Measurements from ENCODE around the gene BHMT.
"Not testable (repeated sequence)": the region's sequence is repeated elsewhere in the genome, so short reads cannot be mapped to it uniquely, and the experiment has no call there.

The BHMT gene

GRCh38 chr5:79170661-79171060, 59.1 kb downstream of the BHMT start:
- no peak overlapping the region for H3K27ac ChIP-seq
- H3K27me3 ChIP-seq (replicated peaks), result no peaks in the 10 kb centered on the region
- H3K4me3 ChIP-seq (ENCODE audit: low read depth, low read length), result no peak overlapping the region
- no peaks in the 10 kb centered on the region for H3K36me3 ChIP-seq (replicated peaks)
- no peak for DNase-seq
- TF ChIP-seq, protein P1, sequence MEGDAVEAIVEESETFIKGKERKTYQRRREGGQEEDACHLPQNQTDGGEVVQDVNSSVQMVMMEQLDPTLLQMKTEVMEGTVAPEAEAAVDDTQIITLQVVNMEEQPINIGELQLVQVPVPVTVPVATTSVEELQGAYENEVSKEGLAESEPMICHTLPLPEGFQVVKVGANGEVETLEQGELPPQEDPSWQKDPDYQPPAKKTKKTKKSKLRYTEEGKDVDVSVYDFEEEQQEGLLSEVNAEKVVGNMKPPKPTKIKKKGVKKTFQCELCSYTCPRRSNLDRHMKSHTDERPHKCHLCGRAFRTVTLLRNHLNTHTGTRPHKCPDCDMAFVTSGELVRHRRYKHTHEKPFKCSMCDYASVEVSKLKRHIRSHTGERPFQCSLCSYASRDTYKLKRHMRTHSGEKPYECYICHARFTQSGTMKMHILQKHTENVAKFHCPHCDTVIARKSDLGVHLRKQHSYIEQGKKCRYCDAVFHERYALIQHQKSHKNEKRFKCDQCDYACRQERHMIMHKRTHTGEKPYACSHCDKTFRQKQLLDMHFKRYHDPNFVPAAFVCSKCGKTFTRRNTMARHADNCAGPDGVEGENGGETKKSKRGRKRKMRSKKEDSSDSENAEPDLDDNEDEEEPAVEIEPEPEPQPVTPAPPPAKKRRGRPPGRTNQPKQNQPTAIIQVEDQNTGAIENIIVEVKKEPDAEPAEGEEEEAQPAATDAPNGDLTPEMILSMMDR (IDR thresholded peaks at IDR 0.05; ENCODE audit: low read depth, low read length, missing control alignments), result no peak
- in situ Hi-C loops (cut with HindIII; ENCODE audit: low pct_ligation_motif_present, low sequenced_read_pairs), result no loop called here

- Histone ChIP-seq H3K4me3 (ENCODE audit: low read depth, low read length) (no peak overlapping the region), H3K27me3 (replicated peaks) (no peaks in the 10 kb centered on the region), H3K36me3 (replicated peaks) (no peaks in the 10 kb centered on the region), H3K27ac (no peak overlapping the region)
- no peak for DNase-seq
- in situ Hi-C loops (cut with HindIII; ENCODE audit: low pct_ligation_motif_present, low sequenced_read_pairs), result no loop called here
- TF ChIP-seq, protein P1 (IDR thresholded peaks at IDR 0.05; ENCODE audit: low read depth, low read length, missing control alignments), result no peak
Observed at GRCh38 chr5:79171635-79172245, 60.1 kb downstream of the BHMT start.

DNA sequence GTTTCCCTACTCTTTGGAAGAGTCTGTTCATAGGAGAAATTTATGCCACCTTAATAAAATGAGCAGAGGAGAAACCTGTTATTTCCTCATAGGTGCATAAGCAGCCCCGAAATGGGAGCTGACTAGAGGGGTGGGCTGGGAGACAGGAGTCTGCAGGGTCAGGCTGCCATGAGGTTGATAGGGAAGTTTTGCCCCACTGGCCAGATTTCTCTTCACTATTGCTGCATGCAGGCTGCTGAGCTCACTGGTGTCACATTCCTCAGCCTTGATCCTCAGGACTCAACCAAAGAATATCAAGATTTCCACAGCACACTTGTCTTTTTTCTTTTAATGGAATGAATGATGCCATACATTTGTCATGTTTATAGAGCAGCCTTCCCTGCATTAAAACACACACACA, 60.7 kb downstream of the BHMT start:
- no peak overlapping the region for H3K4me3 ChIP-seq (ENCODE audit: low read depth, low read length)
- H3K27me3 ChIP-seq (replicated peaks), result no peaks in the 10 kb centered on the region
- TF ChIP-seq, protein P1 (IDR thresholded peaks at IDR 0.05; ENCODE audit: low read depth, low read length, missing control alignments), result no peak
- in situ Hi-C loops (cut with HindIII; ENCODE audit: low pct_ligation_motif_present, low sequenced_read_pairs), result no loop called here
- DNase-seq, result peak; percentile 9
- no peak overlapping the region for H3K27ac ChIP-seq
- no peaks in the 10 kb centered on the region for H3K36me3 ChIP-seq (replicated peaks)

- in situ Hi-C loops (cut with HindIII; ENCODE audit: low pct_ligation_motif_present, low sequenced_read_pairs), result no loop called here
- DNase-seq, result no peak
Observed at GRCh38 chr5:79173626-79174025, 62.0 kb downstream of the BHMT start.

GRCh38 chr5:79180449-79180848, 68.8 kb downstream of the BHMT start:
- H3K27ac ChIP-seq; in situ Hi-C loops (cut with HindIII; ENCODE audit: low pct_ligation_motif_present, low sequenced_read_pairs); H3K27me3 ChIP-seq (replicated peaks); DNase-seq; H3K4me3 ChIP-seq (ENCODE audit: low read depth, low read length); H3K36me3 ChIP-seq (replicated peaks): not testable (repeated sequence)

More at GRCh38 chr5:79173626-79174025, 62.0 kb downstream of the BHMT start:
- TF ChIP-seq, protein P1 (IDR thresholded peaks at IDR 0.05; ENCODE audit: low read depth, low read length, missing control alignments), result no peak
- H3K27ac ChIP-seq, result no peak overlapping the region
- H3K4me3 ChIP-seq (ENCODE audit: low read depth, low read length), result no peak overlapping the region
- no peaks in the 10 kb centered on the region for H3K36me3 ChIP-seq (replicated peaks)
- H3K27me3 ChIP-seq (replicated peaks), result no peaks in the 10 kb centered on the region

GRCh38 chr5:79181419-79182022, 69.9 kb downstream of the BHMT start:
- Histone ChIP-seq H3K4me3 (ENCODE audit: low read depth, low read length) (no peak overlapping the region), H3K27me3 (replicated peaks) (no peaks in the 10 kb centered on the region), H3K27ac (no peak overlapping the region), H3K36me3 (replicated peaks) (no peaks in the 10 kb centered on the region)
- no peak for DNase-seq
- in situ Hi-C loops (cut with HindIII; ENCODE audit: low pct_ligation_motif_present, low sequenced_read_pairs), result no loop called here
- TF ChIP-seq, protein P1 (IDR thresholded peaks at IDR 0.05; ENCODE audit: low read depth, low read length, missing control alignments), result no peak
